Right lung (tissue), 5 donors: ENCODE measurements around the gene PPP1R12A. TPM values are rescaled to one million over a fixed set of nuclear protein-coding genes. Genes with fewer than 3 reads are reported as not detected.
A peak's percentile ranks its signal among the peaks of the same experiment; 100 is the strongest.
"Not testable (repeated sequence)": the region's sequence is repeated elsewhere in the genome, so short reads cannot be mapped to it uniquely, and the experiment has no call there.

ENCODE experiments used
- DNase-seq, 2 donors: peaks; one replicate each; pipeline ENCODE4 v3.0.0-alpha.2; 2013
- polyA plus RNA-seq, 5 donors: library from polyadenylated mRNA; unstranded; fragments of 120-200 nt; gene quantifications; one replicate each; pipeline versions ENCODE4 v1.2.1 to v1.2.3, GENCODE V29; 2013; ENCODE audit warnings: inconsistent platforms in 1 of 5, low replicate concordance in 1 of 5; ENCODE audit not compliant: insufficient read length in 5 of 5, insufficient read depth in 1 of 5

Gene PPP1R12A
- polyA plus RNA-seq, 5 donors = 66.7 to 160 (median 119) TPM

- DNase-seq = no peak
Observed at GRCh38 chr12:79895804-79896203, 39.1 kb downstream of the PPP1R12A start.

- peak in 1 of 2 donors; percentile 22 for DNase-seq
Observed at GRCh38 chr12:79895071-79895470, 39.8 kb downstream of the PPP1R12A start.

- DNase-seq = no peak
Observed at GRCh38 chr12:79891506-79892162, 43.3 kb downstream of the PPP1R12A start.

- no peak for DNase-seq
Observed at GRCh38 chr12:79887890-79888289, 47.0 kb downstream of the PPP1R12A start.

- DNase-seq = no peak
Observed at GRCh38 chr12:79886917-79887519, 47.9 kb downstream of the PPP1R12A start.

- no peak for DNase-seq
Observed at GRCh38 chr12:79885911-79886490, 48.9 kb downstream of the PPP1R12A start.

- no peak for DNase-seq
Observed at GRCh38 chr12:79884401-79885006, 50.4 kb downstream of the PPP1R12A start.

GRCh38 chr12:79883216-79883615 lies 51.7 kb downstream of the PPP1R12A start:
- DNase-seq = no peak

GRCh38 chr12:79881351-79881750 lies 53.5 kb downstream of the PPP1R12A start:
- no peak for DNase-seq

GRCh38 chr12:79878506-79878905 lies 56.4 kb downstream of the PPP1R12A start:
- not testable (repeated sequence) for DNase-seq

- no peak for DNase-seq
Observed at GRCh38 chr12:79877246-79877645, 57.7 kb downstream of the PPP1R12A start.

- no peak for DNase-seq
Observed at GRCh38 chr12:79874665-79875064, 60.2 kb downstream of the PPP1R12A start.

- DNase-seq = peak in 1 of 2 donors; percentile 33
Observed at GRCh38 chr12:79873201-79873600, 61.7 kb downstream of the PPP1R12A start.

GRCh38 chr12:79871621-79872020 lies 63.3 kb downstream of the PPP1R12A start:
- no peak for DNase-seq

GRCh38 chr12:79870916-79871315 lies 64.0 kb downstream of the PPP1R12A start:
- no peak for DNase-seq

GRCh38 chr12:79859646-79860045 lies 75.3 kb downstream of the PPP1R12A start:
- no peak for DNase-seq

GRCh38 chr12:79858518-79858917 lies 76.4 kb downstream of the PPP1R12A start:
- DNase-seq = no peak

- no peak for DNase-seq
Observed at GRCh38 chr12:79857675-79858074, 77.2 kb downstream of the PPP1R12A start.

- DNase-seq = no peak
Observed at GRCh38 chr12:79850610-79851299, 84.1 kb downstream of the PPP1R12A start.

- DNase-seq = peak; percentile 65 to 75
Observed at GRCh38 chr12:79848339-79848738, 86.6 kb downstream of the PPP1R12A start.

GRCh38 chr12:79847417-79847816 lies 87.5 kb downstream of the PPP1R12A start:
- DNase-seq = no peak

GRCh38 chr12:79844693-79845092 lies 90.2 kb downstream of the PPP1R12A start:
- no peak for DNase-seq
